ENCODE results near the gene BEGAIN.

BEGAIN gene

DNA sequence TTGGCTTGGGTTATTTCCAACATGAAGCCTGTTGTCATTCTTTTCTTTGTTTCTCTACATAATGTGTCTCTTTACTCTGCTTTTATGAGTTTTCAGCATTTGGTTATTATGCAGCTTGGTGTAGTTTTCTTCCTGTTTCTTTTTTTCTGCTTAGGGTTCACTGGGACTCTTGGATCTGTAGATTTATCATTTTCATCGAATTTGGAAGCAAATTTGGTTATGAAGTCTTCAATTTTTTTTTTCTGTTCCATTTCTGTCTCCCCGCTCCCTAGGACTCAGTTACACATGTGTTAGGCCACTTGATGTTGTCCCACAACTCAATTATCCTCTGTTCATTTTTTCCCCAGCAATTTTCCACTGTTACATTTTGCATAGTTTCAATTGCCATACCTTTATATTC, 13.8 kb upstream of the BEGAIN start:
- DNase-seq (ENCODE audit: low spot score): no peak

- DNase-seq (ENCODE audit: low spot score): no peak
Observed at GRCh38 chr14:100599981-100600380, 12.8 kb upstream of the BEGAIN start.

DNA sequence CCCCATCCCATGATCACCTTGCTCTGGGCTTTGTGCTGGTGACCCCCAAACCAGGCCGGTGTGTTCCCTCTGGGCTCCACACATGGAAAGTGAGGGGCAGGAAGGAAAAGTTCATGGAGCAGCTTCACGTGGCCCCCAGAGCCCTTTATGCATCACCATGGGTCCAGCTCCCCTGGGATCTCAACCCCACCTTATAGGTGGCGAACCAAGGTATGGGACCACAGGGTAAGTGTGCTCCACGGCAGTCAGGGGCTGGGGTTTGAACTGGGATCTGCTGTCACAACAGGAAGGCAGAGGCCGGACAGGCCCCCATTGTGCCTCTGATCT, 7.4 kb upstream of the BEGAIN start:
- no peak for DNase-seq (ENCODE audit: low spot score)

GRCh38 chr14:100593751-100594624, 6.8 kb upstream of the BEGAIN start:
- no peak for DNase-seq (ENCODE audit: low spot score)

DNA sequence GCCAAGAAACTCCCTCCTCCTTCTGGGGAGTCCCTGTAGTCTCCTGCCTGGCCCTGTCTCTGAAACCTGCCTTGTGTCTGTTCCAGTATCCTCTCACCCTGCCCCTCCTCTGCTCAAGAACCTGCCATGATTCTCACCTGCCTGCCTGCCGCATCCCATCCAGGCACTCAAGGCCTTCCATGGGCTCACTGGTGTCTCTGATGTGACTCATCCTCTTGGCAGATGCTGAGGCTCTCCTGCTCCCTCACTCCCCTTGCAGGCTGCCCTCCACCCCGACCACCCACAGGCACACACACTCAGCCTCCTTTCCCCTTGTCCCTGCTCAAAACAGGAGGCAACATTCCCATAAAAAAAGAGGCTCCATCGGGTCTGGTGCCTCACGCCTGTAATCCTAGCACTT, 5.8 kb upstream of the BEGAIN start:
- DNase-seq (ENCODE audit: low spot score): no peak

DNA sequence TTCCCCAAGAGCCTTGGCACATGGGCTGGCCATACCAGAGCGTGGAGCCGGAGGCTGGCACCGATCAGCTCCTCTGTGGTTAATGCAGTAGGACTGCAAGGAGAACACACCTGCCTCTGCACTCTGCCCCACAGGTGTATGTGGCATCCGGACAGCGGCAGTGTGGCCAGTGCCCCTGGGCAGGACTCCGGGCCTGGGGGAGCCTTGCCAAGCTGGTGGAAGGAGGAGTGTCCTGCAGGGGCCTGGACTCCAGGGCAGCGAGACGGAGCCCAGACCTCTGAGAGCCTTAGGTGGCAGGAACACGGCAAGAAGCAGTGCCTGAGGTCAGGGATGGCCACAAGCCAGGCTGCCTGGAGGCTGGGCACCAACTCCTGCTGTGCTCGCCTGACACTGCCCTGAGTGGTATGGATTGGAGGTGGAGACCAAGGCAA, 5.3 kb upstream of the BEGAIN start:
- no peak for DNase-seq (ENCODE audit: low spot score)

DNA sequence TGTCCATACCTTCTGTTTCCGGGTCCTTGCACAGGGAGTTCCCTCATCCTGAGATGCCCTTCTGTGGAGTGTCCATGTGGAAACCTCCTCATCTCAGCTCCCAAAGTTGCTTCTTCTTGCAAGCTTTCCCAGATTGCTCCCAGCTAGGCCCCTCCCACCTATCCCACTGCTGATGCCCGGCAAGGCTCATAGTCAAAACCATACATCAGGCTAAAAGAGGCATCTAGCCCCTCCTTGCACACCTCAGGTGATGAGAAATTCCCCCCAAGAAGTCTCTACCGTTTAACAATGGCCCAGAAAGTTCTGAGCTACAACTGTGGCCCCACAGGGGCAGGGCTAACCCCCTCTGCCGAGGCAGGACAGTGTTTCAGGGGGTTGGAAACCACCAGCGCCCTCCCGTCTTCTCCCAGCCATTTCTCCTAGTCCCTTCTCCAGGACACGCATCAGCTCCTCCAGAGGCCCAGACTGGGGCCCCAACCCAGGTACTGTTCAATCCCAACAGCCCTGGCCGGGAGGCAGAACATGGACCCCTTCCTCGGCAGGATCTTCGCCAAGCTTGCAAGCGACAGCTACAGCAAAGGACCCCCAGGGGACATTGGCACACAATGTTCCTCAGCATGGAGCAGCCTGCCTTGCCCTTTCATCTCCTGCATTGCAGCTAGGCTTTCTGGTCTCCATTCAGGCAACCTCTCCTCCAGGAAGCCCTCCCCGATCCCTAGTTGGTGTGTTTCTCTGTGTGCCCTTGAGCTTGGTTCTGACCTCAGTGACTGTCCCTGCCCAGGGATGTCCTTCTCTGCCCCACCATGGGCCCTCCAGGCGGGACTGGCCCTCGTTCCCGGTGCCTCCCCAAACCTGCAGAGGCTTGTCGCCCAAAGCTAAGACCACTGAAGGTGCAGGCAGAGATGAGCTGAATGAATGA, 4.5 kb upstream of the BEGAIN start:
- no peak for DNase-seq (ENCODE audit: low spot score)

DNA sequence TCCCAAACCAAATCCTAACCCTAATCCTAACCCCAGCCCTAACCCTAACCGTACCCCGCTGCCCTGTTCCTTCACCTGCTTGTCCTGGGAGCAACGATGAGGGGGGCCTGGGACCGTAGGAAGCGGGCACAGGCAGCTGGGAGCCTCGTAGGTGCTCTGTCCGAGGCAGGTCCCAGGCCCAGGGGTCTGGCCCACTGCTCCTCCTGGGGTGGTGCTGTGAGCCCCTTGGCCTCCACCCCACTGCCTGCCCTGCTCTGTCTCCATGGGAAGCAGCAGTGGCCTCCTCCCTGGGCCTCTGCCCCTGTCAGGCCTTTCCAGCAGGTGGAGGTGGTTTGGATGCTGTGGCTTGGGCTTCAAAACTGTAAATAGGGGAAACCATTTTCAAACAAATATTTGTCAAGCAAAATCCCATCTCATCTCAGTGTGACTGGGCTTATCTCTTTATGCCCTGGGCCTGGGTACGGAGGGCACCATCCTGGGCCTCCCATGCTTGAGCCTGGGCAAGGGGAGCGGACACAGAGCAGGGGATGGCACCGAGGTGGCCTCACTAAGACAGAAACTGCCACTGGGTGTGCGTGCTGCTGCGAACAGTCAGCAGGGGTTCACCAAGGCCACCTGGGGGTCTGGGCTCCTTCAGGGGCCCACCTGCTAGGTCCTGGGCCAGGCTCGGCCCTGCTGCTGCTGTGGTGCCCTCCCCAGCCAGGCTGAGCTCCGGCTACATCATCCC, 3.7 kb upstream of the BEGAIN start:
- DNase-seq (ENCODE audit: low spot score): no peak

DNA sequence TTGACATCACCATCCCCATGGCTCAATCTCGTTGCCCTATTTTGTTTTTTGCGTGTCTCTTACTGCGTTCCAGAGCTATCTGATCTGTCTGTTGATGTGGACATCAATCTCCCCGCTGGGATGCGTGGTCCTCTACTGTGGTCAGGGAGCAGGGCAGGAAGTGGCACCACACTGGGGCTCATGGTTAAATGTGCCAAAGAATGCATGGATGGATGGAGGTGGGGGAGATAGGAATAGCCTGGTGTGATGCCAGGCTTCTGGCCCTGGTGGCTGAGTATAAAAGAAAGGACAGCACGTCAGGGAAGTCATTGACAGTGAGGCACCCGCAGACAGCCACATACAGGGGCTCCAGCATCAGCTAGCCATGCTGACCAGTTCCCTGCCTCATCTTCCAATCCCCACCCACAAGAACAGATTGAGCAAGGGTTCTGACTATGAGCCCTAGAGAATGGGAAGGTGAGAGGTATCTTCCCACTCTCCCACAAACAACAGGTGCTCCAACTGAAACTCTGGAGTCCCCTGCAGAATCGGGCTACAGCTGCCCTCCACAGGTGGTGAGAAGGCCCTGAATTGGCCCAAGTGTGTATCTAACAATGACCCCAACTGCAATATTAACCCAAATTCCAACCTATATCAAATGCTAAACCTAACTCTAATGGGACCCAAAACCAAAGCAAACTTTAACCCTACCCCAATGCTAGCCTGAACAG, 2.7 kb upstream of the BEGAIN start:
- no peak for DNase-seq (ENCODE audit: low spot score)

DNA sequence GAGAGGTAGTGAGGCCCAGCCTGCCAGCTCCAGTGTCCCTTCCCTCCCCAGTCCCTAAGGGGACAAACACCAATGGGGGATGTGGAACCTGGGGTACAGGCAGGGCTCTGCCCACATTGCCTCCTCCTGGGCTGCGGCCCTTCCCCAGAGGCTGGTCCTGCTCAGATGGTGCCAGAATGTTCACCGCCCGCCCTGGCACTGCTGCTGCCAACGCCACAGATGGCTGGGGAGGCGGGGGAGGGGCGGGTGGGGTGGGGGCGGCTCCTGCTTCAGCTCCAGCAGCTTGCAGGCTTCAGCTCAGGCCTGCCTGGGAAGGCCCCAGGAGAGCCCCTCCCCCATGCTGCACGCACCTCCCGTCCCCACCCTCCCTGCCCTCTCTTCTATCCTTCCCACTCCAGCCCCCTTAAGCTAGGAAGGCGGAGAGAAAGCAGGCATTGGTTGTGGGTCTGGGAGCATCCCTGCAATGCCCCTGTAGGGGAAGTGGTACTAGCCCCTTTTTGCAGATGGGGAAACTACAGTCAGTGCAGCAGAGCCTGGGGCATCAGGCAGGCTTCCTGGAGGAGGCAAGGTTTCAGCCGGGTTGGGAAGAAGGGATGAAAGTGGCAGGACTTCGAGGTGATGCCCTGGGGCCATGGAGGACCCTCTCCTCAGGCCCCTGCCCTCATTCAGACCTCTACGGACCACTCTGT, 2.0 kb upstream of the BEGAIN start:
- DNase-seq (ENCODE audit: low spot score): no peak

- DNase-seq (ENCODE audit: low spot score): no peak
Observed at GRCh38 chr14:100588671-100589070, 1.5 kb upstream of the BEGAIN start.

DNA sequence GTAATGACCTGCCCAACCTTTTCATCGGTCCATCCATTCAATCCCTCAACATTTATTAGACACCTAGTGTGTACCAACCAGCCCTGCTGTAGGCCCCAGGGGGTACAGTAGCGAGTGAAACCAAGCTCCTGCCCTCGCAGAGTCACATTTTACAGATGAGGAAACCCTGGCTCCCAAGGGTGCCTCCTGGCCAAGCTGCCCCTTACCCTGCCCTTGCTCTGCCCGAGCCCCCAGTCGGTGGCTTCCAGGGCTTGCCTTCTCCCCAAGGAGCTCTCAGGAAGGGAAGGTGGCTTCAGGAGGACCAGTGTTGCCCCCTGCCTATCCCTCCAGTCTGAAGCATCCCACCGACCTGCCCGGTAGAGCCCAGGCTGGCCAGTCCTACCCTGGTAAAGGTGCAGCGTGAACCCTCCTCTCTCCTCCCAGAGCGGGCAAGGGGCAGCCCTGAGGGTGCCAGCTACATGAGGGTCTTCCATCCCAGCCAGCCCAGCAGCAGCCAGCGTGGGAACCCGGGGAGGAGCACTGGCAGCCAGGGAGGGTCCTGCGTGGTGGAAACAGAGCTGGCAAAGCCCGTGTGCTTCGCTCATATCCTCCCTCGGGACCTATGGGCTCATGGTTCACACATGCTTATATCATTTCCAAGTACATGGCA, 670 bp upstream of the BEGAIN start:
- DNase-seq (ENCODE audit: low spot score): no peak

GRCh38 chr14:100586403-100587085, 673 bp downstream of the BEGAIN start:
- DNase-seq (ENCODE audit: low spot score): no peak

DNA sequence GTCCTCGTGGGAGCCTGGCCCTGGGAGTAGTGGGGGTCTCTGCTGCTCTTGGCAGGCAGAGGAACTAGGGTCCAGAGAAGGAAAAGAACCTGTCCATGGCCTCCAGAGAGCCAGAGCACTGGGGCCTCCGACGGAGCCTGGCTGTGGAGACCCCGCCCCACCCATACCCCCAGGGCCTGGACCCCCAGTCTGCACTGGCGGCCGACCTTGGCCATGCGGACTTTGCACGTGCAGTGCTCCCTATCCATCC, 1.1 kb downstream of the BEGAIN start:
- DNase-seq (ENCODE audit: low spot score): no peak

GRCh38 chr14:100585448-100586152, 1.6 kb downstream of the BEGAIN start:
- DNase-seq (ENCODE audit: low spot score): no peak

- no peak for DNase-seq (ENCODE audit: low spot score)
Observed at GRCh38 chr14:100584056-100585031, 2.9 kb downstream of the BEGAIN start.

- no peak for DNase-seq (ENCODE audit: low spot score)
Observed at GRCh38 chr14:100583245-100583644, 4.0 kb downstream of the BEGAIN start.

DNA sequence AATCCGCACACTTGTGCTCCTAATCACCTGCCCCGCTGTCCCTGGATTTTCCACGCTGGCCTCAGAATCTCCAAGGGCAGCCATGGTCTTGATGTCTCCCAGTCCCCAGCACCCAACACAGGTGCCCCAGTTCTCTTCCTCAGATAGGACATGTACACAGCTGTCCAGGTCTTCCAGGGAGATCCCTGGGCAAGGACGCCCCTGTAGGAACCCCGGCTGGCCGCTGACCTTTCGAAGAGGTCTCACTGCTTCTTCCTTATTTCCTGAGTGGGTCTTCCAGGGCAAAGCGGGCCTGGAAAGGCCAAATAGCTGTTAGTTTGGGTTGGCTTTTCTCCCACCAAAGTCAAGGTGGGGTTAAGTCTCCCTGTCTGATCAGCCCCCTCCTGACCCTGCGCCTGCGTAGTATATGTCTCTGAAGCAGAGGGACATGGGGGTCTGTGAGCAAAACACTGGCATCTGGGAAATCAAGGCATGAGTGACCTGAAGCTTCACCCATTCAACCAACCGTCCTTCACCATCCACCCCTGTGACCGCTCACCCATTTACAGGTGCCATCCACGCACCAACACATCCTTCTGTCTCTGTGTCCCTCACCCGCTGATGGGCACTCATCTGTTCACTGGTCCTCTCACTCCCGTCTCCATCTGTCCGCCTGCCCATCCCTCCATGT, 4.6 kb downstream of the BEGAIN start:
- no peak for DNase-seq (ENCODE audit: low spot score)

Data from HuH-7.5 (cell line).